RCC 7860 (cell line): ENCODE results near the gene DOC2A.

ENCODE experiments used
- DNase-seq: peaks from one replicate; pipeline ENCODE4 v3.0.0-alpha.2; 2015; ENCODE audit warnings: low spot score
- FAIRE-seq: peaks from 2 replicates; lab custom pipeline; 2012; peaks lifted over from hg19 to GRCh38; lab: Jason Lieb, UNC

DOC2A gene

GRCh38 chr16:29990034-29990433, 20.8 kb downstream of the DOC2A start:
- FAIRE-seq (no peak), DNase-seq (no peak)

GRCh38 chr16:29989111-29989858, 21.5 kb downstream of the DOC2A start:
- no peak for DNase-seq
- FAIRE-seq: no peak

- FAIRE-seq (no peak), DNase-seq (no peak)
Observed at GRCh38 chr16:29988346-29989075, 22.3 kb downstream of the DOC2A start.

GRCh38 chr16:29987371-29988085, 23.3 kb downstream of the DOC2A start:
- DNase-seq (no peak), FAIRE-seq (no peak)

GRCh38 chr16:29986931-29987330, 23.9 kb downstream of the DOC2A start:
- DNase-seq (no peak), FAIRE-seq (no peak)

GRCh38 chr16:29986231-29986630, 24.6 kb downstream of the DOC2A start:
- no peak for DNase-seq
- no peak for FAIRE-seq

- FAIRE-seq (no peak), DNase-seq (no peak)
Observed at GRCh38 chr16:29985271-29985811, 25.5 kb downstream of the DOC2A start.

- DNase-seq (no peak), FAIRE-seq (no peak)
Observed at GRCh38 chr16:29984764-29985147, 26.1 kb downstream of the DOC2A start.

- FAIRE-seq (no peak), DNase-seq (no peak)
Observed at GRCh38 chr16:29984137-29984763, 26.6 kb downstream of the DOC2A start.

- DNase-seq (no peak), FAIRE-seq (no peak)
Observed at GRCh38 chr16:29983420-29984136, 27.2 kb downstream of the DOC2A start.

- no peak for FAIRE-seq
- no peak for DNase-seq
Observed at GRCh38 chr16:29982560-29983419, 28.0 kb downstream of the DOC2A start.

GRCh38 chr16:29978564-29979270, 32.1 kb downstream of the DOC2A start:
- FAIRE-seq (no peak), DNase-seq (no peak)

- DNase-seq (no peak), FAIRE-seq (no peak)
Observed at GRCh38 chr16:29978081-29978480, 32.7 kb downstream of the DOC2A start.

GRCh38 chr16:29977063-29977825, 33.6 kb downstream of the DOC2A start:
- DNase-seq: no peak
- no peak for FAIRE-seq

- no peak for FAIRE-seq
- DNase-seq: no peak
Observed at GRCh38 chr16:29975811-29976511, 34.9 kb downstream of the DOC2A start.

GRCh38 chr16:29975134-29975538, 35.7 kb downstream of the DOC2A start:
- no peak for DNase-seq
- no peak for FAIRE-seq

GRCh38 chr16:29974291-29975133, 36.3 kb downstream of the DOC2A start:
- no peak for DNase-seq
- FAIRE-seq: no peak
